ENCODE measurements around the gene RUNX3. TPM values are rescaled to one million over a fixed set of nuclear protein-coding genes. Genes with fewer than 3 reads are reported as not detected.

The RUNX3 gene
- total and polyA plus RNA-seq, 5 donors from 2014 or later = 12.0 to 268 (median 17.5) TPM

DNA sequence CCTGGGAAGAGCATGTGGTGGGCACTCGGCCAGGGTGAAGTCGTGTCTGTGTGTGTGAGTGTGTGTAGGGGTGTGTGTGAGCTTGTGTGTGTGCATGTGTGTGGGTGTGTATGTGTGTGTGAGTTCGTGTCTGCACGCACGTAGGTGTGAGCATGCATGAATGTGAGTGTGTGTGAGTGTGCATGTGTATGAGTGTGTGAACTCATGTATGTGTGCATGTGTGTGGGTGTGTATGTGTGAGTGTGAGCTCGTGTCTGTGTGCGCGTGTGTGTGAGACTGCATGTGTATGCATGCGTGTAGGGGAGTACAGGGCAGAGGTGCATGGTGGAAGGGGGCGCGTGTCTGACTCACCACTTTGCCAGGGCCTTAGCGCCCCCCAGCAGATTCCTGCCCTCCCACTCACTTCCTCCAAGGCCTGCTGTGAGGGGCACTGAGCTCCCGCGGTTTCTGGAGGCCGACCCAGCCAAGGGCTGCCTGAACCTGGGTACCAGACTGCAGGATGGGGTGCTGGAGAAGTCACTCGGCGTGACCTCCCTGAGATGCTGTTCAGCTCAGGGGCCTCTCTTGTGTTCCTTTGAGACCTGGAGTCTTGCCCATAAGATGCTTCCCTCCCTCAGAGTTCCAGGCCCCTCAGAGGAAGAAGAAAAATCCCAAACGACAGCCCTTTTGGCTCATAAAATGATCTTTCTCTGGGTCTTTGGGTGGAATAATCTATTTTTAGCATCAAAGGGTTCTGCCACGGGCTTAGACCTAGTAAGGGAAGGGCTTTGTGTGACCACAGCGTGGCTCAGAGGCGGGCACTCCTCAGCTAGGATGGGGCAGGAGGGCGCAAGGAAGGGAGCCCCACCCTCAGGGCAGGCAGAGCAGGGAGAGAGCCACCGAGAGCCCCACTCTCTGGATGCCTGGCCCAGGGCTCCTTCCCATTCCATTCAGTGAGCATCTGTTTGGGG is 41.1 kb upstream of the RUNX3 start:
- Histone ChIP-seq H3K36me3 (ENCODE audit: control insufficient read depth, insufficient read depth, low read length) (no peaks in the 10 kb centered on the region), H3K4me1 (ENCODE audit: control insufficient read depth, insufficient read depth, low read length, poor library complexity, severe bottlenecking) (peaks cover 7% of the 10 kb centered on the region), H3K27me3 (ENCODE audit: control insufficient read depth, insufficient read depth, low read length) (no peaks in the 10 kb centered on the region), H3K4me3 (ENCODE audit: low read depth, low read length) (no peak overlapping the region), H3K27ac (ENCODE audit: insufficient read depth, low read length, poor library complexity, severe bottlenecking) (no peak overlapping the region), H3K9me3 (ENCODE audit: control insufficient read depth in 2 of 2, low read length in 2 of 2) (peaks cover 13 to 16% of the 10 kb centered on the region in 2 experiments)
- Mint-ChIP-seq H3K27ac (peak overlapping the region; percentile 10 to 62 (median 46)), H3K4me3 (no peak overlapping the region), H3K4me1 (peaks cover 4 to 38% (median 10%) of the 10 kb centered on the region in 4 donors), H3K9me3 (peaks cover 0 to 20% (median 8%) of the 10 kb centered on the region in 7 donors), H3K27me3 (peaks cover 4% of the 10 kb centered on the region), H3K36me3 (peaks cover 6% of the 10 kb centered on the region)
- DNase-seq (no peak), ATAC-seq (ENCODE audit: low read depth in 2 of 2) (no peak)

DNA sequence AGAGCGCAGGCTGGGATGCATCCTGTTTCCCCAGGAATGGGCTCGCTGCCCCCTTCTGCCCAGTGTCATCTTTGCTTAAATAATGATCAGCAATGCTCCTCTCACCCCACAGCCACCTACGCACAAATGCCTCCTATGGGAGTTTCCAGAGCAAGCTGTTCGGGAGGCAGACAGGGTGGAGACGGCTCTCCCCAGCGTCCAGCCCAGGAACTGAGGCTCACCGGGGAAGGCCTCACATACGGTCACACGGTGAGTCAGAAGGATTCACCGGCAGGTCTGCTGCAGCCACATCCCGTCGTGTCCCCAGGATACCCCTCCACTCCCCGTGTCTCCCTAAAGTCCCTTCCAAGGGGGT is 40.3 kb upstream of the RUNX3 start:
- Histone ChIP-seq H3K36me3 (ENCODE audit: control insufficient read depth, insufficient read depth, low read length) (no peaks in the 10 kb centered on the region), H3K27ac (ENCODE audit: insufficient read depth, low read length, poor library complexity, severe bottlenecking) (no peak overlapping the region), H3K4me1 (ENCODE audit: control insufficient read depth, insufficient read depth, low read length, poor library complexity, severe bottlenecking) (peaks cover 13% of the 10 kb centered on the region), H3K4me3 (ENCODE audit: low read depth, low read length) (no peak overlapping the region), H3K9me3 (ENCODE audit: control insufficient read depth in 2 of 2, low read length in 2 of 2) (peaks cover 6 to 10% of the 10 kb centered on the region in 2 experiments), H3K27me3 (ENCODE audit: control insufficient read depth, insufficient read depth, low read length) (no peaks in the 10 kb centered on the region)
- no peak for DNase-seq
- Mint-ChIP-seq H3K27me3 (peaks cover 4% of the 10 kb centered on the region), H3K27ac (peak overlapping the region in 1 of 3 donors; percentile 46), H3K9me3 (peaks cover 0 to 13% (median 5%) of the 10 kb centered on the region in 7 donors), H3K4me1 (peaks cover 5 to 46% (median 11%) of the 10 kb centered on the region in 4 donors), H3K4me3 (no peak overlapping the region), H3K36me3 (peaks cover 6% of the 10 kb centered on the region)
- ATAC-seq (ENCODE audit: low read depth in 2 of 2) = no peak

DNA sequence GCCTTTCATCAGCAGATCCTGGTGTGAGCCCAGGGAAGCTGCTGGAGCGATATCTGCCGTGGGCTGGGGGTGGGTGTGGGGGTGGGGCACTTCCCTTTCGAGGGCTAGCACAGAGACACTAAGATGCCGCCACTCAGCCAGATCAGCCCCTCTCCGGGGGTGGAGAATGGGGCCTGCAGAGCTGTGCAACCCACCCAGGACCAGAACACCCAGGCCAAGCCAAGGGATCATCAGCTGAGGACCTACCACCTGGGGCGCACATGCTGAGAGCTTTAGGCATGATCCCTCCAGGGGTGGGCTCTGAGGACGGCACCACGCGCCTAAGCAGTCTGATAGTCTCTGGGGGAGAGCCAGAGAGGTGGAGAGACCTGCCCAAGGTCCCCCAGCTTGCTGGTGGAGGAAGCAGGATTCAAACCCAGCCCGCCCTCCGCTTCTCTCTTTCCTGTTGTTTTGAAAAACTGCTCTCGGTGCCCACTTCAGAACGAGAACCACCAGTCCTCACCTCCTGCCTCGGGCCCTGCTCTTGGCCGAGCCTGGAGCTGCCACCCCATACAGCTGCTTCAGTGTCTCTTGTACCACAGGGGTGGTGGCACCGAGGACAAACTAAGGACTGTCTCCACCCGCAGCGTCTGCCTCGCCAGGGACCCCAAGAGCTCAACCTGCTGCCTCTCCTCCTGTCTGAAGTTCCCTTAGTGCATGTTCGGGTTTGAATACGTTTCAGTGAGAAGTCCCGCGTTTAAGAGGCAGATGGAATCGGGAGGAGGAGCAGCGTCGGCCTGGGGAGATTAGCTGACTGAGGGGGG is 39.7 kb upstream of the RUNX3 start:
- H3K27ac ChIP-seq (ENCODE audit: insufficient read depth, low read length, poor library complexity, severe bottlenecking) = no peak overlapping the region
- no peaks in the 10 kb centered on the region for H3K36me3 ChIP-seq (ENCODE audit: control insufficient read depth, insufficient read depth, low read length)
- no peak overlapping the region for H3K4me3 ChIP-seq (ENCODE audit: low read depth, low read length)
- peaks cover 19% of the 10 kb centered on the region for H3K4me1 ChIP-seq (ENCODE audit: control insufficient read depth, insufficient read depth, low read length, poor library complexity, severe bottlenecking)
- ATAC-seq (ENCODE audit: low read depth in 2 of 2) (no peak), DNase-seq (no peak)
- peaks cover 2 to 4% of the 10 kb centered on the region in 2 experiments for H3K9me3 ChIP-seq (ENCODE audit: control insufficient read depth in 2 of 2, low read length in 2 of 2)
- H3K27me3 ChIP-seq (ENCODE audit: control insufficient read depth, insufficient read depth, low read length) = no peaks in the 10 kb centered on the region
- Mint-ChIP-seq H3K36me3 (peaks cover 6% of the 10 kb centered on the region), H3K4me1 (peaks cover 5 to 50% (median 15%) of the 10 kb centered on the region in 4 donors), H3K9me3 (peaks cover 0 to 9% (median 3%) of the 10 kb centered on the region in 7 donors), H3K27me3 (peaks cover 4% of the 10 kb centered on the region), H3K4me3 (no peak overlapping the region), H3K27ac (peak overlapping the region in 1 of 3 donors; percentile 43)

DNA sequence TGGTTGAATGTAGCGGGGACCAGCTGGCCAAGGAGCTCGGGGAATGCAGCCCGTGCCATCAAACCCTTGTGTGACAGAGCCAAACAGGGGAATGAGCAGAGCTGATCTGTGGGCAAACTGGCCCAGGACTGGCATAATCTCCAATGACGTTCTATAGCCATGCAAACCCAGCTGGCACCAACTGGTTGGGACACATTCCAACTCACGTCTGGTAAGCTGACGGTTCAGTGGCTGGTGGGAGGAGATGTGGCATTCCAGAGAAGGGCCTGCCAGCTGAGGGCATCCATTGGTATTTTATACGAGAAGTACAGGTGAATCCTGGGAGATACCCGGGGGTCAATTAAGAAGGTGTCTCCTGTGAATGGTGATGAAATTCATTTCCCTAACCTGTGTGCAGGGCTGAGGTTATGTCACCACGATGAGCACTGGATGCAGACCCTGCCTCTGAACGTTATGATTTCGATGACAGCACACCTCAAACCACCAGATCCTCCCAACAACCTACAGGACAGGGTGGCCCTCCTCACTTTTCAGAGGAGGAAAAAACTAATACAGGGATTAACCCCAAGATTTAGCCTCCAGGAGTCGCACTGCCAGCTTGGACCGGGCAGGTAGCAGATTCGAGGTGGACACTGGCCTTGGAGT is 39.0 kb upstream of the RUNX3 start:
- Mint-ChIP-seq H3K36me3 (no peaks in the 10 kb centered on the region), H3K4me3 (no peak overlapping the region), H3K27me3 (peaks cover 4% of the 10 kb centered on the region), H3K9me3 (peaks cover 0 to 2% (median 0%) of the 10 kb centered on the region in 7 donors), H3K27ac (no peak overlapping the region), H3K4me1 (peaks cover 0 to 56% (median 16%) of the 10 kb centered on the region in 4 donors)
- no peak overlapping the region for H3K4me3 ChIP-seq (ENCODE audit: low read depth, low read length)
- H3K9me3 ChIP-seq (ENCODE audit: control insufficient read depth in 2 of 2, low read length in 2 of 2) = no peaks in the 10 kb centered on the region
- H3K27ac ChIP-seq (ENCODE audit: insufficient read depth, low read length, poor library complexity, severe bottlenecking) = no peak overlapping the region
- no peaks in the 10 kb centered on the region for H3K27me3 ChIP-seq (ENCODE audit: control insufficient read depth, insufficient read depth, low read length)
- ATAC-seq (ENCODE audit: low read depth in 2 of 2) (no peak), DNase-seq (no peak)
- H3K36me3 ChIP-seq (ENCODE audit: control insufficient read depth, insufficient read depth, low read length) = no peaks in the 10 kb centered on the region
- H3K4me1 ChIP-seq (ENCODE audit: control insufficient read depth, insufficient read depth, low read length, poor library complexity, severe bottlenecking) = peaks cover 25% of the 10 kb centered on the region

DNA sequence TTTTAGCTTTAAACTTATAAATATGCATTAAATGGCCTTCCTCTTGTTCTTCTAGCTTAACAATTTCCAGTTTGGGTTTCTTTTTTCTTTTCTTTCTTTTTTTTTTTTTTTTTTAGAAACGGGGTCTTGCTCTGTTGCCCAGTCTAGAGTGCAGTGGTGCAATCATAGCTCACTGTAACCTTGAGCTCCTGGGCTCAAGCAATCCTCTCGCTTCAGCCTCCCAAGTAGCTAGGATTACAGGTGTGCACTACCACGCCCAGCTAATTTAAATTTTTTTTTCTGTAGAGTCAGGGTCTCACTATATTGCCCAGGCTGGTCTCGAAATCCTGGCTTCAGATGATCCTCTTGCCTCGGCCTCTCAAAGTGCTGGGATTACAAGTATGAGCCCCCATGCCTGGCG is 37.9 kb upstream of the RUNX3 start:
- Histone ChIP-seq H3K4me3 (ENCODE audit: low read depth, low read length) (no peak overlapping the region), H3K4me1 (ENCODE audit: control insufficient read depth, insufficient read depth, low read length, poor library complexity, severe bottlenecking) (peaks cover 31% of the 10 kb centered on the region), H3K27ac (ENCODE audit: insufficient read depth, low read length, poor library complexity, severe bottlenecking) (no peak overlapping the region), H3K36me3 (ENCODE audit: control insufficient read depth, insufficient read depth, low read length) (no peaks in the 10 kb centered on the region), H3K9me3 (ENCODE audit: control insufficient read depth in 2 of 2, low read length in 2 of 2) (no peaks in the 10 kb centered on the region), H3K27me3 (ENCODE audit: control insufficient read depth, insufficient read depth, low read length) (no peaks in the 10 kb centered on the region)
- Mint-ChIP-seq H3K9me3 (peaks cover 0 to 2% (median 0%) of the 10 kb centered on the region in 7 donors), H3K4me1 (peaks cover 0 to 67% (median 17%) of the 10 kb centered on the region in 4 donors), H3K27ac (peak overlapping the region in 1 of 3 donors; percentile 63), H3K27me3 (peaks cover 4% of the 10 kb centered on the region), H3K4me3 (no peak overlapping the region), H3K36me3 (no peaks in the 10 kb centered on the region)
- no peak for DNase-seq
- no peak for ATAC-seq (ENCODE audit: low read depth in 2 of 2)

DNA sequence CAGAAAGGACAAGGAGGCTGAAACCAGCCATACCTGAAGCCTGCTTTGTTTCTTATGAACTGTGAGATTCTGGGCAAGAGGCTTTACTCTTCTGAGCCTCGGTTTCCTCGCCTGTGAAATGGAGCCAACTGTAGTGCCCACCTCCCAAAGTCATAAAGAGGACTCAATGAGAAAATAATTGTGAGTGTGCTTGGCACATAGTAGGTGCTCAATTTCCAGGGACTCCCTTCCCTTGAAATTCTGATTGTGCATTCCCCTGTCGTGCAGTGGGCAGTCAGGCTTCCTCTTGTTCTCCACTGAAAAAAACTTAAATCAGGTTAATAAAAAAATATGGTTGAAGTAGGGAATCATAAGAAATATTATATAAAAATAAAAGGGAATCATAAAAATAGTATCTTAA is 37.5 kb upstream of the RUNX3 start:
- Mint-ChIP-seq H3K4me1 (peaks cover 0 to 69% (median 18%) of the 10 kb centered on the region in 4 donors), H3K4me3 (no peak overlapping the region), H3K27me3 (peaks cover 4% of the 10 kb centered on the region), H3K27ac (peak overlapping the region in 1 of 3 donors; percentile 32), H3K9me3 (peaks cover 0 to 2% (median 0%) of the 10 kb centered on the region in 7 donors), H3K36me3 (no peaks in the 10 kb centered on the region)
- no peak for ATAC-seq (ENCODE audit: low read depth in 2 of 2)
- DNase-seq = no peak
- Histone ChIP-seq H3K4me1 (ENCODE audit: control insufficient read depth, insufficient read depth, low read length, poor library complexity, severe bottlenecking) (peaks cover 31% of the 10 kb centered on the region), H3K27ac (ENCODE audit: insufficient read depth, low read length, poor library complexity, severe bottlenecking) (no peak overlapping the region), H3K36me3 (ENCODE audit: control insufficient read depth, insufficient read depth, low read length) (no peaks in the 10 kb centered on the region), H3K27me3 (ENCODE audit: control insufficient read depth, insufficient read depth, low read length) (no peaks in the 10 kb centered on the region), H3K4me3 (ENCODE audit: low read depth, low read length) (no peak overlapping the region), H3K9me3 (ENCODE audit: control insufficient read depth in 2 of 2, low read length in 2 of 2) (no peaks in the 10 kb centered on the region)

DNA sequence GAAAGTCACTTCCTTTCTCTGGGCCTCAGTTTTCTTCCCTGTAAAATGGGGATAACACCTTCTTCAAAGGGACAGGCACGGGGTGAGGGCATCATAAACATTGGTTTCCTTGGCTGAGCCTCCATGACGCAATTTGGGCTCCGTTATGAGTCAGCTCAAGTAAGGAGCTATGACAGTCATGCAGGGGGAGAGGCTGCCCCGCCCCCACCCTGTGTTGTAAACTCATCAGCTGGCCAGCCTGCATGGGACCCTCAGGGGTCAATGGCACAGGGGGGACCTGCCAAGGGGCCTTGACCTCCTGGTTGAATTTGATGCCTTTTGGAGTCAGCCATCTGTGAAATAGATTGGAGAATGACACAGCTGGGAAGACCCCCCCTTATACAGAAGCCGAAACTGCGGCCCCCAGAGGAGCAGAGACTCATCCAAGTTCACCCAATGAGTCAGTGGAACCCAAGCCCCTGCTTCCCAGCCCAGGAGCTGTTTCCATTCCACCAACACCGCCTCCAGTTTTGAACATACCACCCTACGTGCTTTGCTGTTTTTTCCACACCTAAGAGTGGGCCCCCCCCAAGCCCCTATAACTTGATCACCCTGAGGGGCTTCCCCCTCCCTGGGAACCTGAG is 36.8 kb upstream of the RUNX3 start:
- DNase-seq (peak in 2 of 3 donors; percentile 13 to 73), ATAC-seq (ENCODE audit: low read depth in 2 of 2) (peak; percentile 15 to 25)
- H3K27me3 Mint-ChIP-seq = peaks cover 4% of the 10 kb centered on the region
- H3K9me3 ChIP-seq (ENCODE audit: control insufficient read depth in 2 of 2, low read length in 2 of 2) = no peaks in the 10 kb centered on the region
- H3K4me3 Mint-ChIP-seq = peak overlapping the region in 1 of 4 donors; percentile 52
- H3K36me3 Mint-ChIP-seq = no peaks in the 10 kb centered on the region
- H3K36me3 ChIP-seq (ENCODE audit: control insufficient read depth, insufficient read depth, low read length) = no peaks in the 10 kb centered on the region
- H3K4me3 ChIP-seq (ENCODE audit: low read depth, low read length) = no peak overlapping the region
- peaks cover 31% of the 10 kb centered on the region for H3K4me1 ChIP-seq (ENCODE audit: control insufficient read depth, insufficient read depth, low read length, poor library complexity, severe bottlenecking)
- peaks cover 0 to 2% (median 0%) of the 10 kb centered on the region in 7 donors for H3K9me3 Mint-ChIP-seq
- peaks cover 0 to 69% (median 18%) of the 10 kb centered on the region in 4 donors for H3K4me1 Mint-ChIP-seq
- no peak overlapping the region for H3K27ac ChIP-seq (ENCODE audit: insufficient read depth, low read length, poor library complexity, severe bottlenecking)
- H3K27ac Mint-ChIP-seq = peak overlapping the region in 2 of 3 donors; percentile 59 to 69
- no peaks in the 10 kb centered on the region for H3K27me3 ChIP-seq (ENCODE audit: control insufficient read depth, insufficient read depth, low read length)
